Gastroesophageal sphincter (tissue), 3 donors: Measurements from ENCODE around the gene SKA2.
"Not testable (repeated sequence)": the region's sequence is repeated elsewhere in the genome, so short reads cannot be mapped to it uniquely, and the experiment has no call there.

Experiments used
- CTCF ChIP-seq, 4 experiments: fragments of 200-600 bp in 2 of 4; fragments of 450-650 bp in 2 of 4; sonication (generic) in 1 of 4; IDR thresholded peaks; one replicate each; pipeline ENCODE4 v1.5.1; 2017 to 2019; ENCODE audit warnings: antibody characterized with exemption in 4 of 4, mild to moderate bottlenecking in 2 of 4, moderate library complexity in 2 of 4
- POLR2A ChIP-seq, 2 donors: fragments of 450-650 bp; IDR thresholded peaks; one replicate each; pipeline ENCODE4 v1.6.1; 2017; ENCODE audit warnings: antibody characterized with exemption in 2 of 2, mild to moderate bottlenecking in 2 of 2, moderate library complexity in 1 of 2
- POLR2AphosphoS5 ChIP-seq: sonication (generic); formaldehyde crosslinking; IDR thresholded peaks from one replicate; pipeline ENCODE4 v1.6.1; 2017; ENCODE audit warnings: antibody characterized with exemption

DNA sequence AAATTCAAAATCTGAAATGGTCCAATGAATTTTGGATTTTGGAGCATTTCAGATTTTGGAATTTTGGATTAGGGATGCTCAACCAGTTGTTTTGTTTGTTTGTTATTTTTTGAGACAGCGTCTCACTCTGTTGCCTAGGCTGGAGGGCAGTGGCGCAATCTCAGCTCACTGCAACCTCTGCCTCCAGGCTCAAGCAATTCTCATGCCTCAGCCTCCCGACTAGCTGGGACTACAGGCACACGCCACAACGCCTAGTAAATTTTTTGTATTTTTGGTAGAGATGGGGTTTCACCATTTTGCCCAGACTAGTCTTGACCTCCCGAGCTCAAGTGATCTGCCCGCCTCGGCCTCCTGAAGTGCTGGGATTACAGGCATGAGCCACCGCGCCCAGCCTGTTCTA, 16.6 kb downstream of the SKA2 start:
- not testable (repeated sequence) for TF ChIP-seq CTCF (IDR thresholded peaks at IDR 0.05); POLR2AphosphoS5; POLR2A (IDR thresholded peaks at IDR 0.05)
